Smooth muscle cell (in vitro differentiated cells): ENCODE data around the gene VWA5B1. TPM values are rescaled to one million over a fixed set of nuclear protein-coding genes. Genes with fewer than 3 reads are reported as not detected.
"Not testable (repeated sequence)": the region's sequence is repeated elsewhere in the genome, so short reads cannot be mapped to it uniquely, and the experiment has no call there.

Source experiments
- DNase-seq: peaks from one replicate; lab custom pipeline; 2025; ENCODE audit not compliant: unreplicated experiment; lab: John Stamatoyannopoulos, UW
- H2AFZ ChIP-seq: fragments of 200-600 bp; sonication (generic); 2 replicates; pipeline ENCODE4 v1.6.0; 2016; ENCODE audit warnings: antibody characterized with exemption, low read depth, mild to moderate bottlenecking
- H3F3A ChIP-seq: fragments of 200-600 bp; sonication (generic); 2 replicates; pipeline ENCODE4 v1.6.0; 2017; ENCODE audit warnings: antibody characterized with exemption, low read depth
- H3K27ac ChIP-seq: fragments of 200-600 bp; sonication (generic); 2 replicates; pipeline ENCODE4 v1.5.1; 2016; ENCODE audit warnings: low read depth, mild to moderate bottlenecking
- H3K27me3 ChIP-seq: fragments of 200-600 bp; sonication (generic); 2 replicates; pipeline ENCODE4 v1.6.1; 2016; ENCODE audit warnings: low read depth, mild to moderate bottlenecking
- H3K36me3 ChIP-seq: fragments of 200-600 bp; sonication (generic); 2 replicates; pipeline ENCODE4 v1.5.1; 2016; ENCODE audit warnings: low read depth
- H3K4me1 ChIP-seq: fragments of 200-600 bp; sonication (generic); 2 replicates; pipeline ENCODE4 v1.5.1; 2016; ENCODE audit warnings: low read depth
- H3K4me2 ChIP-seq: fragments of 200-600 bp; sonication (generic); 2 replicates; pipeline ENCODE4 v1.6.0; 2016; ENCODE audit warnings: mild to moderate bottlenecking
- H3K4me3 ChIP-seq: fragments of 200-600 bp; sonication (generic); 2 replicates; pipeline ENCODE4 v1.5.1; 2016; ENCODE audit warnings: mild to moderate bottlenecking
- H3K79me2 ChIP-seq: fragments of 200-600 bp; sonication (generic); 2 replicates; pipeline ENCODE4 v1.6.0; 2016; ENCODE audit warnings: low read depth, mild to moderate bottlenecking
- H3K9ac ChIP-seq: fragments of 200-600 bp; sonication (generic); 2 replicates; pipeline ENCODE4 v1.6.0; 2016; ENCODE audit warnings: low read depth
- H3K9me3 ChIP-seq: fragments of 200-600 bp; sonication (generic); replicated peaks from 2 replicates; pipeline ENCODE4 v1.5.1; 2016; ENCODE audit warnings: low read depth
- H4K20me1 ChIP-seq: fragments of 200-600 bp; sonication (generic); 2 replicates; pipeline ENCODE4 v1.6.0; 2016; ENCODE audit warnings: low read depth
- CTCF ChIP-seq: fragments of 200-600 bp; sonication (generic); IDR thresholded peaks from 2 replicates; pipeline ENCODE4 v1.5.1; 2017; ENCODE audit warnings: borderline replicate concordance, mild to moderate bottlenecking, antibody characterized with exemption; ENCODE audit not compliant: insufficient read depth, poor library complexity, severe bottlenecking
- WGBS: methylation state at CpG from one replicate; pipeline ENCODE4 v1.1.7; 2016; ENCODE audit warnings: low lambda C conversion rate; 5-methylcytosine and 5-hydroxymethylcytosine counted together
- polyA plus RNA-seq: library from polyadenylated mRNA; unstranded; fragments of >200 nt; fragmentation: Nextera tagmentation; extraction: Ambion mirVana; gene quantifications from 2 replicates; pipeline ENCODE4 v1.2.1, GENCODE V29; 2016
- total RNA-seq: library from RNA; depleted of rRNA; stranded (reverse); fragments of >200 nt; gene quantifications from 2 replicates; pipeline ENCODE4 v1.2.3, GENCODE V29; 2014

VWA5B1 gene
- total and polyA plus RNA-seq, 2 experiments from 2014 or later: not detected

GRCh38 chr1:20266642-20267041 lies 24.0 kb upstream of the VWA5B1 start:
- no peak overlapping the region for H3K27ac ChIP-seq
- TF ChIP-seq CTCF: no peak
- no peaks in the 10 kb centered on the region for H3F3A ChIP-seq
- no peaks in the 10 kb centered on the region for H3K27me3 ChIP-seq
- 86% methylated on average over 6 of the region's 6 CpGs for WGBS
- no peaks in the 10 kb centered on the region for H3K9me3 ChIP-seq
- no peaks in the 10 kb centered on the region for H3K36me3 ChIP-seq
- no peak for DNase-seq
- no peaks in the 10 kb centered on the region for H3K4me1 ChIP-seq
- H3K4me3 ChIP-seq: no peak overlapping the region
- H3K79me2 ChIP-seq: no peaks in the 10 kb centered on the region
- no peaks in the 10 kb centered on the region for H4K20me1 ChIP-seq
- no peak overlapping the region for H2AFZ ChIP-seq
- H3K4me2 ChIP-seq: no peak overlapping the region
- H3K9ac ChIP-seq: no peak overlapping the region

- no peak for TF ChIP-seq CTCF
- Histone ChIP-seq H4K20me1 (no peaks in the 10 kb centered on the region), H3K27ac (no peak overlapping the region), H3F3A (no peaks in the 10 kb centered on the region), H3K4me2 (no peak overlapping the region), H3K4me3 (no peak overlapping the region), H3K9me3 (no peaks in the 10 kb centered on the region), H3K79me2 (no peaks in the 10 kb centered on the region), H2AFZ (no peak overlapping the region), H3K36me3 (no peaks in the 10 kb centered on the region), H3K4me1 (no peaks in the 10 kb centered on the region), H3K27me3 (no peaks in the 10 kb centered on the region), H3K9ac (no peak overlapping the region)
- DNase-seq: no peak
- 67% methylated on average over 11 of the region's 11 CpGs for WGBS
Observed at GRCh38 chr1:20271498-20272400, 18.9 kb upstream of the VWA5B1 start.

DNA sequence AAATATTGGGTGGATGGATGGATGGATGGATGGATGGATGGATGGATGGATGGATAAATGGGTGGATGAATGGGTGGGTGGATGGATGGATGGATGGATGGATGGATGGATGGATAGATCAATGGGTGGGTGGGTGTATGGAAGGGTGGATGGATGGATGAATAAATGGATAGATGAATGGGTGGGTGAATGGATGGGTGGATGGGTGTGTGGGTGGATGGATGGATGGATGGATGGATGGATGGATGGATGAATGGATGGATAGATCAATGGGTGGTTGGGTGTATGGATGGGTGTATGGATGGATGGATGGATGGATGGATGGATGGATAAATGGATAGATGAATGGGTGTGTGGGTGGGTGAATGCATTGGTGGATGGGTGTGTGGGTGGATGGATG lies 17.0 kb upstream of the VWA5B1 start:
- not testable (repeated sequence) for H3K4me3 ChIP-seq, H4K20me1 ChIP-seq, H3K27ac ChIP-seq, H3K9me3 ChIP-seq, H2AFZ ChIP-seq, DNase-seq, H3K27me3 ChIP-seq, H3K79me2 ChIP-seq, H3K4me2 ChIP-seq, H3K36me3 ChIP-seq, H3K9ac ChIP-seq, H3F3A ChIP-seq, H3K4me1 ChIP-seq

GRCh38 chr1:20275319-20275925 lies 15.3 kb upstream of the VWA5B1 start:
- Histone ChIP-seq H3K27me3 (no peaks in the 10 kb centered on the region), H3K36me3 (no peaks in the 10 kb centered on the region), H3K4me1 (peaks cover 14% of the 10 kb centered on the region), H3K79me2 (no peaks in the 10 kb centered on the region), H3K4me2 (no peak overlapping the region), H3K4me3 (no peak overlapping the region), H3K9ac (no peak overlapping the region), H3F3A (no peaks in the 10 kb centered on the region), H3K9me3 (no peaks in the 10 kb centered on the region), H4K20me1 (no peaks in the 10 kb centered on the region), H2AFZ (no peak overlapping the region), H3K27ac (no peak overlapping the region)
- no peak for TF ChIP-seq CTCF
- WGBS: 70% methylated on average over 7 of the region's 7 CpGs
- DNase-seq: no peak
